A673 (cell line): Measurements from ENCODE around the gene XPO4. TPM values are rescaled to one million over a fixed set of nuclear protein-coding genes. Genes with fewer than 3 reads are reported as not detected.
"Not testable (repeated sequence)": the region's sequence is repeated elsewhere in the genome, so short reads cannot be mapped to it uniquely, and the experiment has no call there.

Source experiments
- BruUV-seq: library from RNA; stranded (reverse); fragments of 400-500 nt; replicated peaks from 2 replicates; lab custom pipeline; 2021; lab: Mats Ljungman, UMichigan
- CTCF ChIA-PET: fragments of 300-600 bp; sonication (Branson Sonifier 250); formaldehyde crosslinking; loops from one replicate; lab custom pipeline; 2022; ENCODE audit warnings: antibody characterized with exemption; lab: Charles Lee
- POLR2A ChIA-PET: fragments of 300-600 bp; sonication (Branson Sonifier 250); formaldehyde crosslinking; loops from one replicate; lab custom pipeline; 2022; ENCODE audit warnings: antibody characterized with exemption; ENCODE audit not compliant: low non-redundant PET; lab: Charles Lee
- DNase-seq: peaks from one replicate; pipeline ENCODE4 v3.0.0-alpha.2; 2015; ENCODE audit warnings: low spot score
- H3K27ac ChIP-seq: fragments of 200-600 bp; sonication (generic); 2 replicates; pipeline ENCODE4 v1.5.1; 2016; ENCODE audit warnings: mixed run types, low read depth, mild to moderate bottlenecking, mixed read lengths, antibody characterized with exemption, low read length; ENCODE audit not compliant: poor library complexity, severe bottlenecking
- H3K27me3 ChIP-seq: fragments of 200-600 bp; sonication (generic); replicated peaks from 2 replicates; pipeline ENCODE4 v1.6.1; 2017; ENCODE audit warnings: mixed run types, low read depth, mild to moderate bottlenecking, mixed read lengths, antibody characterized with exemption, low read length; ENCODE audit not compliant: insufficient read depth, poor library complexity
- H3K36me3 ChIP-seq: fragments of 200-600 bp; sonication (generic); 2 replicates; pipeline ENCODE4 v1.6.1; 2016; ENCODE audit warnings: mixed run types, mild to moderate bottlenecking, mixed read lengths, antibody characterized with exemption, low read length; ENCODE audit not compliant: insufficient read depth, poor library complexity, severe bottlenecking
- H3K4me1 ChIP-seq: fragments of 200-600 bp; sonication (generic); 2 replicates; pipeline ENCODE4 v1.6.1; 2017; ENCODE audit warnings: mixed run types, mild to moderate bottlenecking, mixed read lengths, antibody characterized with exemption, low read length; ENCODE audit not compliant: insufficient read depth, poor library complexity, severe bottlenecking
- H3K4me3 ChIP-seq: fragments of 200-600 bp; sonication (generic); 2 replicates; pipeline ENCODE4 v1.5.1; 2016; ENCODE audit warnings: low read depth, mixed run types, mild to moderate bottlenecking, mixed read lengths, low read length; ENCODE audit not compliant: poor library complexity, severe bottlenecking
- H3K9me3 ChIP-seq: fragments of 200-600 bp; sonication (generic); 2 replicates; pipeline ENCODE4 v1.6.1; 2016; ENCODE audit warnings: mixed run types, low read depth, mild to moderate bottlenecking, mixed read lengths, antibody characterized with exemption, low read length; ENCODE audit not compliant: poor library complexity, severe bottlenecking
- CTCF ChIP-seq: fragments of 300-800, 200-600 bp; sonication (generic); conservative IDR thresholded peaks from 2 replicates; pipeline ENCODE4 v1.5.1; 2017; ENCODE audit warnings: low read depth, mild to moderate bottlenecking, antibody characterized with exemption, low read length, moderate library complexity, mixed read lengths
- EZH2 ChIP-seq: fragments of 200-600 bp; sonication (generic); IDR thresholded peaks from 2 replicates; pipeline ENCODE4 v1.6.1; 2017; ENCODE audit warnings: borderline replicate concordance, low read depth, mild to moderate bottlenecking, mixed read lengths, antibody characterized with exemption, low read length; ENCODE audit not compliant: poor library complexity, severe bottlenecking
- intact Hi-C: fragments of 100-400 bp; cut with micrococcal nuclease; formaldehyde crosslinking; loops from one replicate; pipeline ENCODE4 v1.10.0; 2022; ENCODE audit not compliant: unreplicated experiment
- total RNA-seq: library from RNA; stranded (reverse); gene quantifications from 2 replicates; pipeline ENCODE4 v1.2.3, GENCODE V29; 2021

XPO4 gene
- total RNA-seq, 1 experiment from 2014 or later = 39.8 TPM

GRCh38 chr13:20924758-20925394 lies 22.3 kb upstream of the XPO4 start:
- ChIA-PET CTCF (interaction anchor here (0.6 to 1.5 kb wide), 7 partner anchors 9 to 431 kb away, joined by 3 to 14 read pairs (median 4); no protein-coding TSS in a partner anchor), POLR2A (interaction anchor here (0.7 kb wide), 2 partner anchors 56 to 749 kb away, joined by 3 to 6 read pairs; no protein-coding TSS in a partner anchor)
- Histone ChIP-seq H3K4me3 (no peak overlapping the region), H3K9me3 (no peaks in the 10 kb centered on the region), H3K27ac (no peak overlapping the region), H3K4me1 (no peaks in the 10 kb centered on the region), H3K36me3 (no peaks in the 10 kb centered on the region), H3K27me3 (no peaks in the 10 kb centered on the region)
- TF ChIP-seq CTCF (peak; percentile 85), EZH2 (no peak)
- BruUV-seq = no TSS peak
- DNase-seq = peak; percentile 88
- intact Hi-C loops = loop anchor here (1.0 to 10.0 kb wide), 4 partner anchors 100 to 740 kb away; no protein-coding TSS in a partner anchor

GRCh38 chr13:20923272-20923671 lies 20.7 kb upstream of the XPO4 start:
- BruUV-seq = no TSS peak
- CTCF ChIA-PET = interaction anchor here (1.5 kb wide), 1 partner anchor 427 kb away, joined by 4 read pairs; no protein-coding TSS in a partner anchor
- Histone ChIP-seq H3K36me3 (no peaks in the 10 kb centered on the region), H3K9me3 (no peaks in the 10 kb centered on the region), H3K4me1 (no peaks in the 10 kb centered on the region), H3K27me3 (no peaks in the 10 kb centered on the region), H3K4me3 (no peak overlapping the region), H3K27ac (no peak overlapping the region)
- intact Hi-C loops = loop anchor here (10.0 kb wide), 2 partner anchors 98 to 738 kb away; no protein-coding TSS in a partner anchor
- no peak for TF ChIP-seq CTCF
- no peak for TF ChIP-seq EZH2
- POLR2A ChIA-PET = no interaction called here
- DNase-seq = no peak

DNA sequence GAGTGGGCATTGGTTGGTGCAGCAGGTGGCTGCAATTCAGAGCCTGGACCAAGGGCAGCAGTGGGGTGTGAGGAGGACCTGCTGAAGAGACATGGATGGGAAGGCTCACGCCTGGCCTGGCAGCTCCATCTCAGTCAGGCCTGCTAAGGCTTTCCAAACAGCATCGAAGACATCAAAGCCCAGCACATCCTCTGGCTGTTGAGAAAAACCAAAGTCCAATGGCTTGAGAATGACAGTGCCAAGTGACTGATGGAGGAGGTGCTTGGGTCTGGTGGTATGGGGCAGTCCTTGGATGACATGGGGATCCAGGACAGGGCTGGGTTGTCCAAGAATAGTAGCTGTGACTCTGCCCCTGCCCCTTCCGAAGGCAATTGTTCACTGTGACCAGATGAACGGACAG lies 19.0 kb upstream of the XPO4 start:
- Histone ChIP-seq H3K4me3 (no peak overlapping the region), H3K27ac (no peak overlapping the region), H3K9me3 (no peaks in the 10 kb centered on the region), H3K36me3 (no peaks in the 10 kb centered on the region), H3K4me1 (no peaks in the 10 kb centered on the region), H3K27me3 (no peaks in the 10 kb centered on the region)
- ChIA-PET POLR2A (no interaction called here), CTCF (no interaction called here)
- intact Hi-C loops = loop anchor here (10.0 kb wide), 2 partner anchors 97 to 737 kb away; no protein-coding TSS in a partner anchor
- BruUV-seq = no TSS peak
- no peak for TF ChIP-seq EZH2
- no peak for TF ChIP-seq CTCF
- DNase-seq = no peak

DNA sequence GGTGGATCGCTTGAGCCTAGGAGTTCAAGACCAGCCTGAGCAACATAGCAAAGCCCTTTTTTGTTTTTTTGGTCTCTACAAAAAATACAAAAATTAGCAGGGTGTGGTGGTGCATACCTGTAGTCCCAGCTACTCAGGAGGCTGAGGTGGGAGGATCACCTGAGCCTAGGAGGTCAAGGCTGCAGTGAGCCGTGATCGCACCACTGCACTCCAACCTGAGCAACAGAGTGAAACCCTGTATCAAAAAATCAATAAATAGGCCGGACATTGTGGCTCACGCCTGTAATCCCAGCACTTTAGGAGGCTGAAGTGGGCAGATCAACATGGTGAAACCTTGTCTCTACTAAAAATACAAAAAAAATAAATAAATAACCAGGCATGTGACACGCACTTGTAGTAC lies 13.1 kb upstream of the XPO4 start:
- POLR2A ChIA-PET, H3K27me3 ChIP-seq, H3K4me1 ChIP-seq, H3K36me3 ChIP-seq, intact Hi-C loops, BruUV-seq, H3K27ac ChIP-seq, H3K9me3 ChIP-seq, H3K4me3 ChIP-seq, DNase-seq: not testable (repeated sequence)
- CTCF ChIA-PET = interaction anchor here (1.3 kb wide), 1 partner anchor 9 kb away, joined by 3 read pairs; no protein-coding TSS in a partner anchor
